Measurements from ENCODE around the gene NCOA3. TPM values are rescaled to one million over a fixed set of nuclear protein-coding genes. Genes with fewer than 3 reads are reported as not detected.

The NCOA3 gene
- total RNA-seq, 1 donor from 2014 or later: 23.8 TPM

GRCh38 chr20:47642624-47643023 lies 140.9 kb downstream of the NCOA3 start:
- intact Hi-C loops (cut with micrococcal nuclease): no loop called here
- no peak for TF ChIP-seq CTCF (IDR thresholded peaks at IDR 0.05; ENCODE audit: borderline replicate concordance)
- Histone ChIP-seq H3K4me1 (no peaks in the 10 kb centered on the region), H3K36me3 (peaks cover 98% of the 10 kb centered on the region), H3K9me3 (replicated peaks) (no peaks in the 10 kb centered on the region), H3K27ac (replicated peaks) (no peak overlapping the region), H3K27me3 (ENCODE audit: low read depth) (no peaks in the 10 kb centered on the region), H3K4me3 (no peak overlapping the region)
- DNase-seq: no peak

GRCh38 chr20:47645632-47646031 lies 143.9 kb downstream of the NCOA3 start:
- Histone ChIP-seq H3K27me3 (ENCODE audit: low read depth) (no peaks in the 10 kb centered on the region), H3K4me1 (peaks cover 13% of the 10 kb centered on the region), H3K4me3 (no peak overlapping the region), H3K27ac (replicated peaks) (no peak overlapping the region), H3K9me3 (replicated peaks) (no peaks in the 10 kb centered on the region), H3K36me3 (peaks cover 97% of the 10 kb centered on the region)
- no peak for DNase-seq
- intact Hi-C loops (cut with micrococcal nuclease): no loop called here
- TF ChIP-seq CTCF (IDR thresholded peaks at IDR 0.05; ENCODE audit: borderline replicate concordance): no peak

GRCh38 chr20:47647994-47648393 lies 146.3 kb downstream of the NCOA3 start:
- Histone ChIP-seq H3K36me3 (peaks cover 97% of the 10 kb centered on the region), H3K4me1 (peaks cover 13% of the 10 kb centered on the region), H3K27ac (replicated peaks) (no peak overlapping the region), H3K9me3 (replicated peaks) (no peaks in the 10 kb centered on the region), H3K4me3 (no peak overlapping the region), H3K27me3 (ENCODE audit: low read depth) (no peaks in the 10 kb centered on the region)
- intact Hi-C loops (cut with micrococcal nuclease): no loop called here
- no peak for TF ChIP-seq CTCF (IDR thresholded peaks at IDR 0.05; ENCODE audit: borderline replicate concordance)
- no peak for DNase-seq

GRCh38 chr20:47648943-47649342 lies 147.3 kb downstream of the NCOA3 start:
- Histone ChIP-seq H3K4me3 (no peak overlapping the region), H3K27me3 (ENCODE audit: low read depth) (no peaks in the 10 kb centered on the region), H3K27ac (replicated peaks) (no peak overlapping the region), H3K36me3 (peaks cover 97% of the 10 kb centered on the region), H3K9me3 (replicated peaks) (no peaks in the 10 kb centered on the region), H3K4me1 (peaks cover 13% of the 10 kb centered on the region)
- intact Hi-C loops (cut with micrococcal nuclease): no loop called here
- DNase-seq: no peak
- TF ChIP-seq CTCF (IDR thresholded peaks at IDR 0.05; ENCODE audit: borderline replicate concordance): no peak

- H3K4me1 ChIP-seq: peaks cover 13% of the 10 kb centered on the region
- H3K27me3 ChIP-seq (ENCODE audit: low read depth): no peaks in the 10 kb centered on the region
- peaks cover 88% of the 10 kb centered on the region for H3K36me3 ChIP-seq
- H3K27ac ChIP-seq (replicated peaks): no peak overlapping the region
- H3K9me3 ChIP-seq (replicated peaks): no peaks in the 10 kb centered on the region
- no peak for DNase-seq
- H3K4me3 ChIP-seq: no peak overlapping the region
- intact Hi-C loops (cut with micrococcal nuclease): no loop called here
- no peak for TF ChIP-seq CTCF (IDR thresholded peaks at IDR 0.05; ENCODE audit: borderline replicate concordance)
These were observed 150.6 kb downstream of the NCOA3 start for GRCh38 chr20:47652301-47652700.

GRCh38 chr20:47652794-47653193 lies 151.1 kb downstream of the NCOA3 start:
- Histone ChIP-seq H3K4me3 (no peak overlapping the region), H3K4me1 (peaks cover 13% of the 10 kb centered on the region), H3K27me3 (ENCODE audit: low read depth) (no peaks in the 10 kb centered on the region), H3K36me3 (peaks cover 89% of the 10 kb centered on the region), H3K9me3 (replicated peaks) (no peaks in the 10 kb centered on the region), H3K27ac (replicated peaks) (no peak overlapping the region)
- no peak for DNase-seq
- intact Hi-C loops (cut with micrococcal nuclease): no loop called here
- TF ChIP-seq CTCF (IDR thresholded peaks at IDR 0.05; ENCODE audit: borderline replicate concordance): no peak

All from left ventricle myocardium inferior (tissue), 1 donor.